ENCODE measurements around the gene NTRK2. TPM values are rescaled to one million over a fixed set of nuclear protein-coding genes. Genes with fewer than 3 reads are reported as not detected.

Gene NTRK2
- total RNA-seq, 1 donor from 2014 or later, result under 0.01 TPM

GRCh38 chr9:84823421-84824271 is 154.1 kb downstream of the NTRK2 start:
- DNase-seq, result no peak

GRCh38 chr9:84827216-84827765 is 157.8 kb downstream of the NTRK2 start:
- no peak for DNase-seq

- DNase-seq, result no peak
Measured at GRCh38 chr9:84828046-84828445, 158.5 kb downstream of the NTRK2 start.

DNA sequence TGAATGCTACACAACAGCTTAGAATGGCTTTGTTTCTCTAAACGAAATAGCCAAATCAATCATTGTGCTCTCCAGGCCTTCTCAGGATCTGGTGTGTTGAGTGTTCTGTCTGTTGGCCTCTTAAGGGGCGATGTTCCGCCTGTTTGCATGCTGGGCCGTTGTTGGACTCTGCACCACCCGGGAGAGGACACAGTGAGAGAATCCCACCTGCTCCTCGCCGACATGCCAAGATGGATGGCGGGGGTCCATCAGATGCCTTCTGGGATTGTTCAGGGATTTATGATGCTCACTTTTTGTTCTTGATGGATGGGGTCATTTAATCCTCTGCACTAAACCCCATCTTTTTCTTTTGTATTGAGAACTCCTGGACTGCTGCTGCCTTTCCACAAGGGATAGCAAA is 159.9 kb downstream of the NTRK2 start:
- DNase-seq, result no peak

DNA sequence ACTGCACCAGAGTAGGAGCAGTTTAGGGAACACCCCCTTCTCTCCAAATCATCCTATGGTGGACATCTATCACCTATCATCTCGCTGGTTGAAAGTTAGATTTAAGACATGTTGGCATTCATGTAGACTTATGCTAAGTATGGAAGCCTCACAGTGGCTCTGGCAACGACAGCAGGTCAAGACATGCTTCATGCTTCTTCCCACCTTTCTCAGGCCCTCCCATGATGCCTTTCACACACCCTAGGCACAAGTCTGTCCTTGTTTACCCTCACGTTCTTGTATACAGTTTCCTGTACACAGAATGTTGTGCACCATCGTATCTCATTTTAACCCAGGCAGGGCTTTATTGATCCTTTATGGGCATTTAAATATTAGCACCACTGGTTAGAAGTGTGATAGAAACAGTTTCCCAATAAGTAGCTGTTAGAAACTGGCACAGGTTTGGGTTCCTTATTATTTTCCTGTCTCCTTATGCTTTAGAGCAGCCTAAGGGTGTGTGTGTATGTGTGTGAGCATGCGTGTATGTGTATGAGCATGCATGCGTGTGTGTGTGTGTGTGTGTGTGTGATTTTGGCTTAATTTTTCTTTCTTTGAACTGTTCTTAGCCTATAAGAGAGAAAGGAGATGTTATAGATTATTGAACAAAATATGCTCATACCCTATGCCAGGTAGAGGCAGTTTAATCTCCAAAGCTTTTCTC is 160.6 kb downstream of the NTRK2 start:
- DNase-seq, result no peak

GRCh38 chr9:84831377-84831776 is 161.8 kb downstream of the NTRK2 start:
- DNase-seq, result no peak

GRCh38 chr9:84832453-84832852 is 162.9 kb downstream of the NTRK2 start:
- no peak for DNase-seq

DNA sequence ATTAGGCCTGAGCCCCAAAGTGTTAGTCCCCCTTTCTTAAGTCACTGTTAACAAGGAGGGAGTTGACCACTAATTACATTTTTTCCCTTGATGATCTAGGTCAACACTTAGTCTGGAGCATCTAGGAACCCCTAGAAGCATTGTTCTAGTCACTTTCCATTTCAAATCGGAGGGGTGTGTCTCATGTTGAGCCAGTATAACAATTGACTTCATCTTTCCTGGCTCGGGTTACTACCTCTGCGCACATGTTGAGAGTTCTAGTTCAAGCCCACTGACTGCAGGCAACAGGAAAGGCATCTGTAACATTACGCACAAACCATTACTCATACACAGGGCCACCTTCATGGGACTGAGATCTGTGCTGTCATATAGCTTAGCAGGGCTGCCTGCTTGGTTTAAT is 164.9 kb downstream of the NTRK2 start:
- DNase-seq, result no peak

DNA sequence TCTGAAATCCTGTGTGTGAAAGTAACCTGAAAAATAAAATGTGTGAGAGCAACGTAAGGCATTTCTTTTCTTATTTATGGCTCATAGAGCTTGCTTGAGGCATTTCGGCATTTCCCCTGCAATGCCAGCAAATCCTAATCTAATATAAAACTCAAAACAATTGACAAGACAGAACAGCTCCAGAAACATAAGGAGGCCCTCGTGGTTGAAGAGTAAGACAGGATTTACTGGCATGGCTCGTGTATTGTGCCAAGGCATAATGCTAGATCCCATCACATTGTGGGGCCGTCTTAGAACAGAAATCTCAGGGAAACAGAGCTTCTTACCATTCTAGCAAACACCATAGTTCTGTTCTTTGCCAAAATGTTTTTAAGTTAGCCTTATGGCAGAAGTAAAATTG is 166.2 kb downstream of the NTRK2 start:
- no peak for DNase-seq

- no peak for DNase-seq
Measured at GRCh38 chr9:84838879-84839278, 169.3 kb downstream of the NTRK2 start.

GRCh38 chr9:84839541-84839940 is 170.0 kb downstream of the NTRK2 start:
- DNase-seq, result no peak

DNA sequence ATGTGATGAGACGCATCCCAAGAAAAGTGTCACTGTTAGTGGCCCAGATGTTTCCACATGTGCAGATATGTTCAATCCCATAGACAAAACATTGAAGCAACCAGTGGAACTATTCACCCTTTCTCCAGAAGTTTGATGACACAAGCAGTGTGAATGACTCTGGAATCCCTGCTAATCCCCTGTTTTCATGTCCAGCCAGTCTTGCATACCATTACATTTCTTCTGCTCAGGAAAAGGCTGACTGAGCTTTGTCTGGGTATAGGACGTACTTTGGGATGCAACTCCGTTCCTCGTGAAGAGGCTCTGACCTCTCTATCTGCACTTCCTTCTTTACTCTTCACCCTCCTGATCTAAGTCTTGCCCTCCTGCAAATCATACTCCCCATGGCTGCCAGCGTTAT is 172.4 kb downstream of the NTRK2 start:
- no peak for DNase-seq

GRCh38 chr9:84843175-84843824 is 173.8 kb downstream of the NTRK2 start:
- DNase-seq, result no peak

- DNase-seq, result no peak
Measured at GRCh38 chr9:84845956-84846900, 176.7 kb downstream of the NTRK2 start.

DNA sequence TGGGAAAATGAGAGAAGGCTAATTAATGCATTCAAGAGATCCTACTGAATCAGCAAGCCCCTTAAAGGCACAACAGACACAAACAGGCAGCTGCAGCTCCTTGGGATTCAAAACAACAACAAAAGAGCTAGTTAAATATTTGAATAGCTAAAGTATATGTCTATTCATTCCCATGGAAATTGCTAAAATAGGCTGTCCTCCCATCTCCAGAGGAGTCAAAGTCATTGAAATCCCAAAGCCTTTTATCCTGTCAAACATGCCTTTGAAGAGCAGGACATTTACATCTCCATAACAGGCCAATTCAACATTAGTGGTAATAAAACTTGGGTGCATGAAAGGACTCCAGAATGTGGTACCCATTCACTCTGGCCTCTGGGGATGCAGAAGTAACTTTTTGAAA is 177.4 kb downstream of the NTRK2 start:
- no peak for DNase-seq

- DNase-seq, result no peak
Measured at GRCh38 chr9:84849049-84849448, 179.5 kb downstream of the NTRK2 start.

DNA sequence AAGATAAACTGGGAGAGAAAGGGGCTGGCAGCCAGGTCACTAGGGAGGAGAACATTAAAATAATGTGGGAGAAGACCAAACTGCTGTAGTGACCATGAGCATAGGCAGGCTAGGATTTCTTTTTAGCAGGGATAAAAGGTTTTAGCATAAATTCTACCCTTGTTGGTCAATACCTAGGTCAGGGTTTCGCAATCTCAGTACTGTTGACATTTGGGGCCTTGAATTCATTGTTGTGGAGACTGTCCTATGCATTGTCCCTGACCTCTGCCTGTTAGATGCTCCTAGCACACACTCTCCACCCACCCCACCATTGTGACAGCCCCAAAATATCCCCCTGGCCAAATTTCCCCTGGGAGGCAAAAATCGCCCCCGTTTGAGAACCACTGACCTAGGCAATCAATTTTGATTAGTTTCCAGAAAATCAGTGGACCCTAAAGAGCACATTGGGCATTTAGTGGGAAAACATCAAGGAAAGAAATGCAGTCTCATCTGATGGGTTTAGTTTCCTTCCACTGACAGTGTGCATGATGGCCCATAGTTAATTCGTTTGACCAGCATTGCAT is 181.4 kb downstream of the NTRK2 start:
- no peak for DNase-seq

DNA sequence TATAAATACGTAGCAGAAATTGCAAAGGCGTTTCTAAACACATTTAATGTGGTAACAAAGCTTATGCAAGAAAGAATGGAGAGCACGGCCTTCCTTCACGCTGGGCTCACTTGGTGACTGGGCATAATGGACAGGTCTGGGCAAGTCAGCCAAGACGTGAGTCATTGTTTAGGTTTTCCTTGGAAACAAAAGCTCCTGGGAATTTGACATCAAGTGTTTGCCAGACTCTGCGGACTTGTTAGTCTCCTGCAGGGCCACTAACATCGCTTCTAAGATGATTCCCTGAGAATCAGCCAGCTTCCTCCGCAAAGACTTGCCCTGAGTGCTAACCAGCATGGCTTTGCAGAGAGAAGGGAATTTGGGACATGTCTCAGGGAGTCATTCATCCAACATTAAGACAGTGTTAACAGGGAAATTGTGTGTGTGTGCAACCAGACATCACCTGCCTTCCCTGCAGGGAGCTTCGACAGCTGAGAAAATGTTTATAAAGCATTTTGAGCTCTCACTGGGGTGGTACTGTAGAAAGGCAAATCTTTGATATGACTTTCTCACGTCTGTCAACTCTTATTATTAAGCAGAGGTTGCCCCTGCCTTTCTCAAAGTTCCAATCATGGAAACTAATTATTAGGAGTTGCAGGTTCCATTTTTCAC is 182.5 kb downstream of the NTRK2 start:
- DNase-seq, result peak; percentile 85

GRCh38 chr9:84852617-84853301 is 183.2 kb downstream of the NTRK2 start:
- DNase-seq, result peak; percentile 3

GRCh38 chr9:84856181-84856632 is 186.7 kb downstream of the NTRK2 start:
- DNase-seq, result no peak

GRCh38 chr9:84857211-84857610 is 187.7 kb downstream of the NTRK2 start:
- DNase-seq, result no peak
